Trophoblast cell (in vitro differentiated cells and primary cell): ENCODE results near the gene LDLRAD4.

Experiments
- DNase-seq, 2 donors: peaks; one replicate each; pipeline ENCODE4 v3.0.0-alpha.2; 2016
- H2AFZ ChIP-seq: 2 replicates; pipeline ENCODE4 v1.6.1; 2013; ENCODE audit warnings: low read length, moderate library complexity, mild to moderate bottlenecking; ENCODE audit not compliant: insufficient read depth, poor library complexity
- H2AK5ac ChIP-seq: 2 replicates; pipeline ENCODE4 v1.6.1; 2013; ENCODE audit warnings: mild to moderate bottlenecking, low read length
- H2BK120ac ChIP-seq: 2 replicates; pipeline ENCODE4 v1.6.1; 2013; ENCODE audit warnings: low read length, mild to moderate bottlenecking, moderate library complexity; ENCODE audit not compliant: insufficient read depth, poor library complexity
- H2BK12ac ChIP-seq: 2 replicates; pipeline ENCODE4 v1.6.1; 2013; ENCODE audit warnings: mild to moderate bottlenecking, low read length, moderate library complexity
- H2BK5ac ChIP-seq: 2 replicates; pipeline ENCODE4 v1.6.1; 2013; ENCODE audit warnings: low read length, low read depth, moderate library complexity, mild to moderate bottlenecking; ENCODE audit not compliant: poor library complexity
- H3K14ac ChIP-seq: 2 replicates; pipeline ENCODE4 v1.6.1; 2013; ENCODE audit warnings: mild to moderate bottlenecking, low read length
- H3K18ac ChIP-seq: 2 replicates; pipeline ENCODE4 v1.6.1; 2013; ENCODE audit warnings: mild to moderate bottlenecking, low read length
- H3K23ac ChIP-seq: 2 replicates; pipeline ENCODE4 v1.6.1; 2013; ENCODE audit warnings: low read length
- H3K27ac ChIP-seq: 2 replicates; pipeline ENCODE4 v1.5.1; 2013; ENCODE audit warnings: low read depth, mild to moderate bottlenecking, inconsistent platforms, low read length, moderate library complexity
- H3K27me3 ChIP-seq: 2 replicates; pipeline ENCODE4 v1.6.1; 2013; ENCODE audit warnings: inconsistent platforms, mild to moderate bottlenecking, low read length, moderate library complexity; ENCODE audit not compliant: insufficient read depth
- H3K36me3 ChIP-seq, 2 experiments: 1 replicate in 1 of 2; 2 replicates in 1 of 2; pipeline ENCODE4 v1.6.1; 2013; ENCODE audit warnings: low read length in 2 of 2, mild to moderate bottlenecking in 2 of 2, moderate library complexity in 1 of 2; ENCODE audit not compliant: insufficient read depth in 2 of 2, control insufficient read depth in 1 of 2
- H3K4ac ChIP-seq: 2 replicates; pipeline ENCODE4 v1.6.1; 2013; ENCODE audit warnings: low read depth, mild to moderate bottlenecking, low read length, moderate library complexity
- H3K4me1 ChIP-seq, 2 experiments: 1 replicate in 1 of 2; 2 replicates in 1 of 2; pipeline ENCODE4 v1.6.1; 2013; ENCODE audit warnings: low read length in 2 of 2, mild to moderate bottlenecking in 2 of 2, moderate library complexity in 1 of 2; ENCODE audit not compliant: insufficient read depth in 2 of 2, control insufficient read depth in 1 of 2
- H3K4me2 ChIP-seq: 2 replicates; pipeline ENCODE4 v1.6.1; 2013; ENCODE audit warnings: inconsistent platforms, mild to moderate bottlenecking, low read length, moderate library complexity
- H3K4me3 ChIP-seq: 2 replicates; pipeline ENCODE4 v1.5.1; 2013; ENCODE audit warnings: mild to moderate bottlenecking, low read depth, low read length, inconsistent platforms
- H3K79me1 ChIP-seq: one replicate; pipeline ENCODE4 v1.6.1; 2013; ENCODE audit warnings: low read length
- H3K79me2 ChIP-seq: 2 replicates; pipeline ENCODE4 v1.6.1; 2013; ENCODE audit warnings: low read length, mild to moderate bottlenecking; ENCODE audit not compliant: control insufficient read depth, insufficient read depth, poor library complexity
- H3K9ac ChIP-seq: 2 replicates; pipeline ENCODE4 v1.6.1; 2013; ENCODE audit warnings: mild to moderate bottlenecking, low read length
- H3K9me3 ChIP-seq: 2 replicates; pipeline ENCODE4 v1.6.1; 2013; ENCODE audit warnings: low read depth, mild to moderate bottlenecking, control low read depth, inconsistent platforms, low read length; ENCODE audit not compliant: insufficient read depth
- H4K12ac ChIP-seq: 2 replicates; pipeline ENCODE4 v1.6.1; 2013; ENCODE audit warnings: low read depth, mild to moderate bottlenecking, low read length, moderate library complexity
- H4K8ac ChIP-seq: 2 replicates; pipeline ENCODE4 v1.6.1; 2013; ENCODE audit warnings: low read depth, mild to moderate bottlenecking, low read length, moderate library complexity
- H4K91ac ChIP-seq: one replicate; pipeline ENCODE4 v1.6.1; 2013; ENCODE audit warnings: low read depth, mild to moderate bottlenecking, low read length, moderate library complexity
- WGBS: extraction: QIAGEN DNeasy Blood & Tissue Kit; methylation state at CpG from one replicate; pipeline ENCODE4 v1.1.7; 2013; ENCODE audit warnings: missing lambda C conversion rate; ENCODE audit not compliant: insufficient read length, insufficient coverage; ENCODE audit errors: extremely low coverage; 5-methylcytosine and 5-hydroxymethylcytosine counted together

LDLRAD4 gene

DNA sequence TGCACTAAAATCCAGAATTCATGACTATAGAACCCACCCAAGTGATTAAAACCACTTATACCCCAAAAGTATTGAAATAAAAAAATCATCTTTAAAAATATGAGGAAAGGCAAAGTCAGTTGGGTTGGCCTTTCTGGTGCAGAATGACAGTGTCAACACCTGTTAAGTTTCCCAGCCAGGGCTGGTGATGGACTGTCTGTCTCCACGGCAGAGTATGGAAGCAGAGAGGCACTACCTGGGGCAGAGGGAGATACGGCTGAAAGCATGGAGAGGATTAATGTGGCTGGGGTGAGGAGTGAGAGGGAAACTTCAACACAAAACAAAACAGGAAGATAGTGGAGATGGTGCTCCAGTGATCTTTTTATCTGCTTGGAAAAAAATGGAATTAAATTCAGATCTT lies 292.0 kb downstream of the LDLRAD4 start:
- no peaks in the 10 kb centered on the region for H3K27me3 ChIP-seq
- H2AFZ ChIP-seq: no peak overlapping the region
- WGBS: no CpG with 5 or more reads among the region's 2 CpGs
- no peak overlapping the region for H3K14ac ChIP-seq
- H3K4me1 ChIP-seq: peaks cover 0 to 2% of the 10 kb centered on the region in 2 experiments
- no peak overlapping the region for H2AK5ac ChIP-seq
- no peak overlapping the region for H2BK5ac ChIP-seq
- no peak overlapping the region for H4K91ac ChIP-seq
- H2BK120ac ChIP-seq: no peak overlapping the region
- H4K8ac ChIP-seq: no peak overlapping the region
- H3K9me3 ChIP-seq: peaks cover 2% of the 10 kb centered on the region
- no peaks in the 10 kb centered on the region for H3K79me2 ChIP-seq
- no peaks in the 10 kb centered on the region for H3K79me1 ChIP-seq
- H3K27ac ChIP-seq: no peak overlapping the region
- no peak overlapping the region for H3K18ac ChIP-seq
- H3K36me3 ChIP-seq: peaks cover 0 to 3% of the 10 kb centered on the region in 2 experiments
- no peak overlapping the region for H3K4me3 ChIP-seq
- no peak overlapping the region for H3K4me2 ChIP-seq
- H4K12ac ChIP-seq: no peak overlapping the region
- no peak overlapping the region for H3K4ac ChIP-seq
- no peak for DNase-seq
- no peak overlapping the region for H3K23ac ChIP-seq
- no peak overlapping the region for H2BK12ac ChIP-seq
- no peak overlapping the region for H3K9ac ChIP-seq

DNA sequence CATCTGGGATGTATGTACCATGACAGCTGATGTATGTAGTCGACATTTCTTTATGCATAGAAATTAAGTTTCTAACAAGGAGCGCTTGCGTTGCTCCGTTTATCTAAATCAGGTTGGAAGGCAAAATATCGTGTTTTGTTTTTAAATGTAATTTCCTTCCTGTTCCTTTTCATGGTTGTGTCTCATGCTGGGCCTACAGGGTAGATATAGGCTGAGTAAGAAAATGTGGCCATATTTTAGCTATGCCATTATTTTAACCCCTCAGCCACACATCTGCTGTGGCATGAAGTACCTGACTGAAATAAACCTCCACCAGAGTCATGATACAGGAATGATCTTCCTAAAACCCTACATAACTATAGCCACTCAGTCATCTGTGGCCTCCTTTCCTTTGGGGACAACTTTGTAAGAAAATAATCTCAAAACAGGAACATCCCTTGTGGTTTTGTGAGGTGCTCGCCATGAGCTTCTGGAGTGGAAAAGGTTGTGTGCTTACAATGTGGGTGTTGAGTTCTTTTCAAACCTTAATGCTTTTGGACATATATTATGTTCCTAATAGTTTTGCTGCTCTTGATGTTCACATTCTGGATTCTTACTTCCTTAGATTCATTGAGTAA lies 293.5 kb downstream of the LDLRAD4 start:
- Histone ChIP-seq H3K4me3 (no peak overlapping the region), H3K27ac (no peak overlapping the region), H3K18ac (no peak overlapping the region), H3K4me1 (peaks cover 0 to 2% of the 10 kb centered on the region in 2 experiments), H2AK5ac (no peak overlapping the region), H2BK5ac (no peak overlapping the region), H3K79me1 (no peaks in the 10 kb centered on the region), H2BK12ac (no peak overlapping the region), H3K23ac (no peak overlapping the region), H4K91ac (no peak overlapping the region), H3K27me3 (no peaks in the 10 kb centered on the region), H3K36me3 (peaks cover 0 to 3% of the 10 kb centered on the region in 2 experiments), H3K4ac (no peak overlapping the region), H3K4me2 (no peak overlapping the region), H3K9ac (no peak overlapping the region), H4K8ac (no peak overlapping the region), H3K79me2 (no peaks in the 10 kb centered on the region), H2BK120ac (no peak overlapping the region), H4K12ac (no peak overlapping the region), H2AFZ (no peak overlapping the region), H3K9me3 (peaks cover 2% of the 10 kb centered on the region), H3K14ac (no peak overlapping the region)
- DNase-seq: no peak
- WGBS: no CpG with 5 or more reads among the region's 6 CpGs

DNA sequence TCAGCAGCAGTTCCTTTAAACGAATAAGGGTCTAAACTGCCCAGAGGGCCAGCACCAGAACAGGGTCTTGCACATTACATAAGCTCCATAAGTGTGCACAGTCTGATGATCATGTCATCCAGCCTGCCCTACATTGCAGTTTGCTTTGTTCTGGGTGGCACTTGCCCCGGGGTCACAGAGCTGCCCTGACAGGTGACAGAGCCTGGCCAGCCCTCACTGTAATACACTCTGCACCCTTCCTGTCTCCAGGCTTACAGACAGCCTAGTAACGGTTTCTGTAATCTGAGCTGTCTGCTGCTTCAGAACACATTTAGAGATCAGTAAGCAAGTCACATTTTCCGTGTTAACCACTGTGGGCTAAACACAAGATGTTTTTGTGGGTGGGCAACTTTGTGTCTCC lies 294.5 kb downstream of the LDLRAD4 start:
- Histone ChIP-seq H3K4me3 (no peak overlapping the region), H3K23ac (no peak overlapping the region), H3K18ac (no peak overlapping the region), H3K79me1 (no peaks in the 10 kb centered on the region), H3K9ac (no peak overlapping the region), H3K27me3 (no peaks in the 10 kb centered on the region), H2BK5ac (no peak overlapping the region), H2BK12ac (no peak overlapping the region), H4K8ac (no peak overlapping the region), H2AK5ac (no peak overlapping the region), H4K91ac (no peak overlapping the region), H3K36me3 (peaks cover 3% of the 10 kb centered on the region in 2 experiments), H3K4me2 (no peak overlapping the region), H3K14ac (no peak overlapping the region), H2AFZ (no peak overlapping the region), H3K9me3 (peaks cover 3% of the 10 kb centered on the region), H3K4ac (no peak overlapping the region), H3K79me2 (no peaks in the 10 kb centered on the region), H3K27ac (no peak overlapping the region), H3K4me1 (peaks cover 0 to 2% of the 10 kb centered on the region in 2 experiments), H2BK120ac (no peak overlapping the region), H4K12ac (no peak overlapping the region)
- no peak for DNase-seq
- WGBS: no CpG with 5 or more reads among the region's 4 CpGs

DNA sequence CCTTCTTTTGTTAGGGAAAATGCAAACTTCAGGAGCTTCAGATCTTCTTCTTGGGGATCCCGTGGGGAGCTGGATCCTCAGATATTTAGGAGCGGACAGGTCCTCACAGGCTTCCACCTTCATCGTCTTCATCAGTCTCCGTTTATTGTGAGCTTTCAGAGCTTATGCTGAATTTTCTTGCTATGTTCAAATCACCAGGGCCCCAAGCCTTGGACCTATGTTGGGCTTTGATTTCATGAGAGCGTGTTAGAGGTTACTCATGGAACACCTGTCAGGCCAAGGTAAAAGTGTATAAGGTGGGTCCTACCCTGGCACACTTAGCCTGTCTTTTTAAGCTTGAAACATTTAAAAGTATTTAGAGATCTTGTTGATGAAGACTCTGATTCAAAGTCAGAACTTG lies 294.9 kb downstream of the LDLRAD4 start:
- Histone ChIP-seq H3K23ac (no peak overlapping the region), H2BK120ac (no peak overlapping the region), H3K4me3 (no peak overlapping the region), H3K27me3 (no peaks in the 10 kb centered on the region), H2BK12ac (no peak overlapping the region), H2AFZ (no peak overlapping the region), H3K79me1 (no peaks in the 10 kb centered on the region), H3K79me2 (no peaks in the 10 kb centered on the region), H2BK5ac (no peak overlapping the region), H4K12ac (no peak overlapping the region), H3K9me3 (peaks cover 3% of the 10 kb centered on the region), H4K8ac (no peak overlapping the region), H3K4me1 (peaks cover 0 to 2% of the 10 kb centered on the region in 2 experiments), H3K14ac (no peak overlapping the region), H3K18ac (no peak overlapping the region), H3K9ac (no peak overlapping the region), H3K4me2 (no peak overlapping the region), H3K36me3 (peaks cover 3% of the 10 kb centered on the region in 2 experiments), H3K4ac (no peak overlapping the region), H3K27ac (no peak overlapping the region), H2AK5ac (no peak overlapping the region), H4K91ac (no peak overlapping the region)
- DNase-seq: no peak
- WGBS: no CpG with 5 or more reads among the region's 5 CpGs
